Cortex of kidney (tissue), 1 donor: ENCODE data around the gene DMAC2.
"Not testable (repeated sequence)": the region's sequence is repeated elsewhere in the genome, so short reads cannot be mapped to it uniquely, and the experiment has no call there.

Experiments used
- DNase-seq: peaks from one replicate; lab custom pipeline; 2025; lab: John Stamatoyannopoulos, UW

Gene DMAC2

DNA sequence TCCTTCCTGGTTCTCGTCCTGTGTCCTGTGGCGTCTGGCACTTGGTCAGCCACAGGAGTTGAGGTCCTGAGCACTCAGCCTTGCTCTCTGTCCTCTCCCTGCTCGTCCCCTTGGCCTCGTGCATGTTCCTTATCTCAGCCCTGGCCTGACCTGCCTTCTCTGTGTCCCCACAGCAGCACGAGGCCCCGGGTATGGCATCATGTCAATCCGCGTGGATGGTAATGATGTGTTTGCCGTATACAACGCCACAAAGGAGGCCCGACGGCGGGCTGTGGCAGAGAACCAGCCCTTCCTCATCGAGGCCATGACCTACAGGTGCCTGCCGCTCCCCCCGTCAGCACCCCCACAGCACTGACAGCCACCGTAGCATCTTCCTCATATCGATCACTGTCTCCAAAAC lies 17.3 kb downstream of the DMAC2 start:
- no peak for DNase-seq

DNA sequence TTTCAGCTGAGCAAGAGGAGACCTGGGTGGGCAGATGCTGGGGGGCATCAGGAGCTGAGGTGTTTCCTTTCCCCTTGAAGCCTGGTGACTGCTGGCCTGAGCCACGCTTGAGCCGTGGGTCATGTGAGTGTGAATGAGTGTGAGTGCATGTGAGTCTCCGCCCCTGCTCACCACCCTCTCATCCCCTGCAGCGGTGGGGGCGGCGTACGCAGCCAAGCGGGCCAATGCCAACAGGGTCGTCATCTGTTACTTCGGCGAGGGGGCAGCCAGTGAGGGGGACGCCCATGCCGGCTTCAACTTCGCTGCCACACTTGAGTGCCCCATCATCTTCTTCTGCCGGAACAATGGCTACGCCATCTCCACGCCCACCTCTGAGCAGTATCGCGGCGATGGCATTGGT lies 17.7 kb downstream of the DMAC2 start:
- no peak for DNase-seq

DNA sequence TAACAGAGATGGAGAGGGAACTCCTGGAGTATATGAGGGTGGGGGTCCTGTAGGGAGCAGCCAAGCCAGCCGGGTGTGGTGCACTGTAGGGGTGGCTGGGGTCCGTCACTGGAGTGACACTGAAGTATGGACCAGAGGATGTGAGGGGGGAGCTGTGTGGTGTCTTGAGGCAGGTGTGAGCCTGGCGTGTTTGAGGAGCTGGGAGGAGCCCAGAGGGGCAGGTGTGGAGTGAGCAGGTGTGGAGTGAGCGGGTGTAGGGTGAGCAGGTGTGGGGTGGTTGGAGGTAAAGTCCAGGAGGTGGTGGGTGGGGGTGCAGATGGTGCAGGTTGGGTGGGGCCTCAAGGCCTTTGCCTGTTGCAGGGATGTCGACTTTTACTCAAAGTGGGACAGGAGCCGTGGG lies 18.4 kb downstream of the DMAC2 start:
- DNase-seq: no peak

DNA sequence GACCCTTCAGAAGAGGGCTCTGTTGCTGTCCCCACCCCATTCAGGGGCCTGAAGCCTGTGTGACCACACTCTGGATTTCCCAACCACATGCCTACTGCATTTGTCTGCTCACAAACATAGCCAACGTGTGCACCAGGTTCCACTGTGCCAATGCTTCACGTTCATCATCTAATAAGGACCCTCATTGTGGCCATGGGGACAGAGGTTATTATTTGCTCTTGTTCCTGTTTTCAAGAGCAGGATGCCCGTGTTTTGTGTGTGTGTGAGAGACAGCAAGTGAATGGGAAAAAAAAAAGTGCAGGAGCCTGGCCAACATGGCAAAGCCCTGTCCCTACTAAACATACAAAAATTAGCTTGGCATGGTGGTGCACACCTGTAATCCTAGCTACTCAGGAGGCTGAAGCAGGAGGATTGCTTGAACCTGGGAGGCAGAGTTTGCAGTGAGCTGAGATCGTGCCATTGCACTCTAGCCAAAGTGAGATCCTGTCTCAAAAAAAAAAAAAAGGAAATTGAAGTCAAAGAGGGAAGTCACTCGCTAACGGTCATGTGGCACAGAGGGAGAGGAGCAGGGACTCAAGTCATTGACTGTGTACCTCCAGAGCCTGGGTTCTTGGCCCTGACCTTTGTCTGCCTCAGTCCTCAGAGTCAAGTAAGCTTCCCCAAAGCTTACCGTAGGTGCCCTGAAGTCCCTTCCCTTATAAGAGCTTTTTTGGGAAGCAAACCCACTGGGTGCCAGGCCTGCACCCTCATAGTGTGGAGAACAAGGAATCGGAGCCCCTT lies 19.4 kb downstream of the DMAC2 start:
- no peak for DNase-seq

DNA sequence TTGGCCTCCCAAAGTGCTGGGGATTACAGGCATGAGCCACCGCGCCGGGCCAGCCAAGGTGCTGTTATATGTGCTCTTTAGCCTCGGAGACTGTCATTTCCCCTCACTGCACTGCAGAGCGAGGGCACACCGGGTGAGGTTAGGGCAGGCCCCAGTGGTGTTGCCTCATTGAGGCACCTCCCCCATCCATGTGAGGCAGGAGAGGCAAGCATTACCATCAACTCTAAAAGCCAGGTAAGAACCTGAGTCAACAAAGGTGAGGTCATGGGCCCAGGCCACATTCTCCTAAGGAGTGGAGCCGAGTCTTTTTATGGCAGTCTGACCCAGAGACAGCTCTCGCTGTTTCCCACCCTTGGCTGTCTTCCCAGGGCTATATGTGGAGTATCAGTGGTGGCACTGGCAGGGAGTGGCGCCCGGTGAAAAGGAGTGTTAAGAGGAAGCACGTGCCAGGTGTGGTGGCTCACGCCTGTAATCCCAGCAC lies 23.5 kb downstream of the DMAC2 start:
- DNase-seq: no peak

DNA sequence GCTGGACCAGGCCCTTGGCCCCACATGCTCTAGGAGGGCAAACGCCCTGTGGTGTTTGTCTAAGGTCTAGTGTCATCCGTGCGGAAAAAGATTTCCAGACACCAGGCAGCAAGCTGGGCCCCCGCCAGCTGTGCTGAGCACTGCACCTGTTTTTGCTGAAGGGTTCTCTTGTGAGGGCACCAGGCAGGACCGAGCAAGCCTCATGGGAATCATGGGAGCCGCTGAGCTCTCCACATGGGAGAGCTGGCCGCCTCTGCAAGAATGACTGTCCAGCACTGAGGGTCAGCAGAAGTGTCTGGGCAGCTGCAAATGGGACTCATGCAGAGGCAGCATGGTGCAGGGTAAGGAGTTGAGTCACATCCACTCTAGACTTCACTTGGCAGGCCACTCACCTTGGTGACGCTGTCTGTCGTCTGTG lies 24.5 kb downstream of the DMAC2 start:
- DNase-seq: no peak

DNA sequence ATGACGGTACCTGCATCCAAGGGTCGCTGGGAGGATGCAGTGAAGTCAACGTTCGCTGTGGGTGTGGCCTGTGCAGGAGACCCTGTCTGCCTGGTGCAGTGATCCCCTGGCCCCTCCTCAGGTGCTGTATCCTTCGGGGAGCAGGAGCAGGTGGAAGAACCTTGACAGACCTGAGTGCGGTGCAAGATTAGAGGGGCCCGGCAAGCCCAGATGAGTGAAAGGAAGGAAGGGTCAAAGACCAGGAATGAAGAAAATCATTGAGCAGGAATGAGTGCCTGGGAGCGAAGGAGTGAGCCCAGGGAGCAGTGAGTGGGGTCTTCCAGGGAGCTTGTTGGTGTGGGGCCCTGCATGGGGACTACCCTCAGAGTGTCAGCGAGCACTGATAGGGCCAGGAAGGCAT lies 25.3 kb downstream of the DMAC2 start:
- DNase-seq: no peak

DNA sequence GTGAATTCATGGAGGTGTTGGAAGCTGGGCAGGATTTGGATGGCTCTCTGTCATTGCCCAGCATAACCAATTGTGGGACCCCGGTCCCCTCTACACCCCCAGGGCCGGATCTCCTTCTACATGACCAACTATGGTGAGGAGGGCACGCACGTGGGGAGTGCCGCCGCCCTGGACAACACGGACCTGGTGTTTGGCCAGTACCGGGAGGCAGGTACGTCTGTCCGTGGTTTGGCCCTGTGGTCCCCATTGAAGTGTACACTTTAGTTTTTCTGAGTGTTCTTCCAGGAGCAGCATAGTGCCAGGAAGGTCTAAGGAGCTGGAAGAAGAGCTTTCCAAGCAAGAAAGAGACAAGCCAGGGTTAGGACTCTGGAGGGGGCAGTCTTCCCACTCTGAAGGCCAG lies 25.8 kb downstream of the DMAC2 start:
- no peak for DNase-seq

DNA sequence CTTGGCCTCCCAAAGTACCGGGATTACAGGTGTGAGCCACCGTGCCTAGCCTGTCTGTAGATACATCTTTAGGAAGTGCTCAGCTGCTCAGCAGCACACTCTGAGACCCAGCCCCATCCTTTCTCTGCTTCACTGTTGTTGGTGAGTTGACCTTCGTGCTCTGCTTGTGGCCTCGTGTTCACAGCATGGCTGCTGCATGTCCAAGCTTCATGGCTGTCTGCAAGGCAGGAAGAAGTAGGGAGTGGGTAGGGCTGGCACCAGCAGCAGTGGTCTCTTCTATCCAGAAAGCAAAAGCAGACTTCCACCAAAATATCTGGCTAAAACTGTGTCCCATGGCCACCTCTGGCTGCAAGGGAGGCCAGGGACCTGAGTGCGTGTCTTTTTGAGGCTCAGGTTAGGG lies 26.8 kb downstream of the DMAC2 start:
- DNase-seq: no peak

DNA sequence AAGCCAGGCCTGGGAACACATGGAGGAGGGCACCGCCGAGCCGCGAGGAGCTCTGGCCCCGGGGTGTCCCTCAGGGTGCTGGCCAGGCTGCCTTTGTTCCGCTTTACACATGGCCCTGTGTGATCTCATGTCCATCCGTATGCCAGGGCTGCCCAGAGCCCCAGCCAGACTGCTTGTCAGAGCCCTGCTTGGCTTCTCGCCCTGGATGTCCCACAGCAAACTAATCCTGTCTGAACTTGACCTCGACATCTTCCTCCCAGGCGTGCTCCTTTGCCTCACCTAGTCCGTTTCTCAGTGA lies 27.8 kb downstream of the DMAC2 start:
- DNase-seq: no peak

DNA sequence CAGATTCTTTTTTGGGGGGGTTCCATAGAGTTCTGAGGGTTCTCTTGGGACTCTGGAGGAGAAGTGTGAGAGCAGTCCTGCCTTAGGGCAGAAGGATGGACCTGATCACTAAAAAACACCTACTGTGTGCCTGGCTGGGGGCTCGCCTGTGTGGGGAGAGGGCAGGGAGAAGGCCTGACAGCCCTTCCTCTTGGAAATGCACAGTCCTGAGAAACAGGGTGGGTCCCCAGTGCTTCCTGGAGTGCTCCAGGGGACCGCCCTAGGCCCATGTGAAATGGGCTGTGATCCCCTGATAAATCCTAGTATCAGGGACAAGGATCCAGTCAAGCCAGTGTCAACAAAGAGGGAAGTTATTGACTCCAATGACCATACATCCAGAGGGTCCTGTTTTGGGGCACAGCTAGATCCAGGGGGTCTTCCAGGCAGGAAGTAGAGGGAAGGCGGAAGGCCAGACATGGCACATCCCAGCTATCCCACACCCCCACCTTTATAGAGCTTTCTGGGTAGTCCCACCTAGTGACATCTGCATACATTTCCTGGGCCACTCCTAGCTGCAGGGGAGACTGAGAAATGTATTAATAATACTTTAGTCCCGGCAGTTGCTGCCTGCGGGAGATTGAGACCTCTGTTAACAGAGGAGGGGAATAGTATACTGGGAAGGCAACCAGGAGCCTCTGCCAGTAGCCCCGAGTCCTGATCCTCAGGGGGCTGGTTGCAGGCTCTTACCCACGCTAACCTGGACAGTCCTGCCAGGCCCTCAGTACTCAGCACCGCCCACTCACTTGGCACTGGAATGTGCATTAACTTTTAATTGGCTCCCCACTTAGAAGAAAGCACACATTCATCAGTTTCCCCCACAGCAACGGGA lies 28.4 kb downstream of the DMAC2 start:
- DNase-seq: no peak

DNA sequence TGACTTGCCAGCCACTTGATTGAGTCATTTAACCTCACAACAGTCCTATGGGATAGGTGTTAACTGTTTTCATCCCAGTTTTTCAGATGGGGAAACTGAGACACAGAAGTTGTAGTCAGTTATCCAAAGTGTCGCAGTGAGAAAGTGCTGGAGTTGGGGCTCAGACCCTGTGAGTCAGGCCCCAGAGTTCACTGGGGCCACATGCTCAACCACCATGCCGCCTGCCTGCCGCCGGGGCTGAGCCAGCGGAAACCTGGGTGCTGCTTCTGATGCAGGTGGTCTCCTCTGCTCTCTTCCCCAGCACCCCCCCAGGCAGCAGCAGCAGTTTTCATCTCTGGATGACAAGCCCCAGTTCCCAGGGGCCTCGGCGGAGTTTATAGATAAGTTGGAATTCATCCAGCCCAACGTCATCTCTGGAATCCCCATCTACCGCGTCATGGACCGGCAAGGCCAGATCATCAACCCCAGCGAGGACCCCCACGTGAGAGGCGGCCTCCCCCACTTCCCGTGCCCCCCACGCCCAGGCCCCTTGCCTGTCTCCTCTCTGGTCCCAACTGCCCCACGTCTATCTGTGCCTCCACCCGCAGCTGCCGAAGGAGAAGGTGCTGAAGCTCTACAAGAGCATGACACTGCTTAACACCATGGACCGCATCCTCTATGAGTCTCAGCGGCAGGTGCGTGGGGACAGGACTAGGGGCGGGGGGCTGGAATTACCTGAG lies 29.2 kb downstream of the DMAC2 start:
- no peak for DNase-seq

DNA sequence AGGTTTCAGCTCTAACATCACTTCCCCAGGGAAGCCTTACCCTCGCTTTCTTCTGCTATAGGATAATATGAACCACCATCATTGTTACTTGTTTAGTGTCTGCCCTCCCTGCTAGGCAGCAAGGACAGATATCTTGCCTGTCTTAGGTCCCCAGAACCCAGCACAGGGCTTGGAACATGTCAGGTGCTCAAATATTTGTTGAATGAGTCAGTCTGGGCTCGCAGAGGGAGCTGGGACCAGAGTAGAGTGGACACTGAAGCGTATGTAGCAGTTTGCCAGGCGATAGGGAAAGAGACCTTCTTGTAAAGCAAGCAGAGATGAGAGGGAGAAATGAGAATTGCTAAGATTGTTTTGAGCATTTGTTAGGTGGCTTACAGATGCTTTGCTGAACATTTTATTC lies 30.4 kb downstream of the DMAC2 start:
- DNase-seq: no peak

DNA sequence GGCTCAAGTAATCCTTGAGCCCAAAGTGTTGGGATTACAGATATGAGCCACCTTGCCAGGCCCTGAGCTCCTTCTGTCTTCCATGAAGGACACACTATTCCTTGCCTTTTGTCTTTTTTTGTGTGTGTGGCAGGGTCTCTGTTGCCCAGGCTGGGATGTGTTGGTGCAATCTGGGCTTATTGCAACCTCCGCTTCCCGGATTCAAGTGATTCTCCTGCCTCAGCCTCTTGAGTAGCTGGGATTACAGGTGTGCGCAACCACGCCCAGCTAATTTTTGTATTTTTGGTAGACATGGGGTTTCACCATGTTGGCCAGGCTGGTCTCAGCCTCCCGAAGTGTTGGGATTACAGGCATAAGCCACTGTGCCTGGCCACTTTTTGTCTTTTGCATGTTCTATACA lies 30.9 kb downstream of the DMAC2 start:
- DNase-seq: not testable (repeated sequence)

DNA sequence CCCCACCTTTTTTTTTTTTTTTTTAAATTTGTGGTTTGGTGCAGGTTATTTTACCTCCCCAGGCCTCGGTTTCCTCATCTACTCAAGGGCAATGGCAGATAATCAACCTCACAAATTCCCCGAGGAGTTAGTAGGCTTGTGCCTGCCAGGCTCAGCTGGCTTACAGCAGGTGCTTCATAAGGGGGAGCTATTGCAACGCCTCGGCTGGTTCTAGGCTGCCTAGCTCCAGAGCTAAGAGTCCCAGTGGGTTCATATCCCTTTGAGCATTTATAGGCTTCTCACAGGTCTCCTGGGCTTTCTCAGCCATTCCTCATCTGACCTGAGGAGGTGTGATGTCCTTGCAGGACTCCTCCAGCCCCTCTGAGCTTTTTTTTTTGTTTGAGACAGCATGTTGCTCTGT lies 31.5 kb downstream of the DMAC2 start:
- DNase-seq: no peak

DNA sequence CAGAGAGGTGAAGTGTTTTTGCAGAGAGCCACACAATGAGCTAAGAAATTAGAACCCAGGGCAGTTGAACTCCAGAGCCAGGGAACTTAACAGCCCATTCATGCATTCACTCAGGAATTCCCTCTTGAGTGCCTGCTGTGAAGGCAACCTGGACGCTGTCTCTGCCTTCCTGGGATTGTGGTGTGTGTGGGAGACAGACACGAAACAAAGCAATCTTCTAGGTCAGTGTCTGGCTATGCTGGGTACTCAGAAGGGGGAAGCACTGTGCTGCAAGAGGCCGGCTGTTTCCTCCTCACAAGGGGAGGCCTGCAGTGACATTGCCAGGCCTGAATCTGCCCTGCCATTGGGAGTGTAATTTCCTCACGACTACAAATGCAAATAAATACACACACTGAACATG lies 32.4 kb downstream of the DMAC2 start:
- DNase-seq: no peak

DNA sequence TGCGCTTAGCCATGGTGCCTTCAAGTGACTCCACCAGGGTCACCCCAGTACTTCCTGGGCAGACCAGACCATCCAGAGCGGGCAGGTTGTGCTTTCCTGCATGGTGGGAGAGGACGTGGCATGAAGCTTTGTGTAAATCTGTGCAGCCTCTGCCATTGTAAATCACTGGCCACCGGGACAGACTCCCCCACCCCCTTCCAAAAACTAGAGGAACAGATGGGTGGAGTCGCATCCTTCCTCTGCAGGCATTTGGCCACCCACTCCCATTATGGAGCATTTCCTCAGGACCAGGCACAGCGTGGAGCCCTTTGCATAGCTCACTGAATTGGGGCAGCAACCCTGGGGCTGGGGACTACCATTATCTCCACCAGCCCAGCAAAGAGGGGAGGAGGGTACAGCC lies 33.9 kb downstream of the DMAC2 start:
- no peak for DNase-seq

DNA sequence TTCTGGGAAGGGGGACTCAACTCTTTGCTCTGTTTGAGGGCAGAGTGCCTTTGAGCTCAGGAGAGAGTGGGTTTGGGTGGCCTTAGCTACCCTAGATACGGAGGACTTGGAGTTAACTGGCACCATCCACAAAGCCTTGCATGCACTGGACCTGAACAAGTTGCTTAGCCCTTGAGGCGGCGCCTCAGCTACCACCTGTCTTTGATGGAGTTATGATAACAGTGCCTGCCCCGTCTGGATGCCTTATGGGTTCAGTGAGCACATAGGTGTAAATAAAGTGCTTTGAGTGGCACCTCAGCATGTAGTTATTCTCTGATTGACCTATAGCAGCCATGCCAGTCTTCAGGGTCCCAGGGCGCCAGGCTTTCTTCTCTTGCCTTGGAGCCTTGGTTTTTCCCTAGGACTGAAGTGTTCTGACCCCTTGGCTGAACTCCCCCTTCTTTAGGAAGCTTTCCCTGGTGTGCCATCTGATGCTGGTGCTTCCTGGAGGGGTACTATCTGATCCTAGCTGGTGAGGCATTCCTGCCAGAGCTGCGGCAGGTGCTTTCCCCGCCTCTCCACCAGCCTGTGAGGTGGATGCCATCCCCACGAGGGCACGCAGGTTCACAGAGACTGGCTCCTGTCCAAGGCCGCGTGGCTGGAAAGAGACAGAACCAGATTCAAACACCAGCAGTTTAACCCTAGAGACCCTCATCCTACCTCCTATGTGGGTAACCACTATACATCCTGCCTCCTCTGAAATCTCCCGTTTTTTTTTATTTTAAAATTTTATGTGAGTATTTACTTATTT lies 36.3 kb downstream of the DMAC2 start:
- DNase-seq: no peak

DNA sequence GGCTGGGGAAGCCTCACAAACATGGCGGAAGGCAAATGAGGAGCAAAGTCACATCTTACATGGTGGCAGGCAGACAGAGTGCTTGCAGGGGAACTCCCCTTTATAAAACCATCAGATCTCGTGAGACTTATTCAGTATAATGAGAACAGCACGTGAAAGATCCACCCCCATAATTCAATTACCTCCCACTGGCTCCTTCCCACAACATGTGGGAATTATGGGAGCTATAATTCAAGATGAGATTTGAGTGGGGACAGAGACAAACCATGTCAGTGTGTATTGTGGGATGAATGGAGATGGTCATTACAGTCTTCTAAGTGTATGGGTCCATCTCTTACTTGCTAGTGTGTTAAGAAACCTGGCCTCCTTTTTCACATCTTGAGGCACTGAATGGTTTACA lies 37.7 kb downstream of the DMAC2 start:
- DNase-seq: no peak

DNA sequence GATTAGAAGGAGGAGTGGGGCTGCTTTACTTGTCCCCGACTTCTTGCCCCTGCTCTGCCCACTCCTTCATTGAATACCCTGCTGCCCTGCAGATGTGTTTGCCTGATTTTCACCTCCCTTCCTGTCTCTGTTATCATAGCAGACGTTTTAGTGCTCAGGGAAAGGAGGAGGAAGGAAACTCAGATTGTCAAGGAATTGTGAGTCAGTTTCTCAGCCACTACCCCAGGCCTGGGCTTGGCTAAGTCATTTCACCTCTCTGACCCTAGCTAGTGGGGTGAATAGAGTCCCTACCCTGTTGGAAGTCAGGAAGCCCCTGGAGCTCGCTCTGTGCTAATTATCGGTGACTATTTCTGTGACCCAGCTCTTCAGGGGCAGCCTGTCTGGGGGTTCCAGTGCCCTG lies 38.2 kb downstream of the DMAC2 start:
- DNase-seq: no peak

DNA sequence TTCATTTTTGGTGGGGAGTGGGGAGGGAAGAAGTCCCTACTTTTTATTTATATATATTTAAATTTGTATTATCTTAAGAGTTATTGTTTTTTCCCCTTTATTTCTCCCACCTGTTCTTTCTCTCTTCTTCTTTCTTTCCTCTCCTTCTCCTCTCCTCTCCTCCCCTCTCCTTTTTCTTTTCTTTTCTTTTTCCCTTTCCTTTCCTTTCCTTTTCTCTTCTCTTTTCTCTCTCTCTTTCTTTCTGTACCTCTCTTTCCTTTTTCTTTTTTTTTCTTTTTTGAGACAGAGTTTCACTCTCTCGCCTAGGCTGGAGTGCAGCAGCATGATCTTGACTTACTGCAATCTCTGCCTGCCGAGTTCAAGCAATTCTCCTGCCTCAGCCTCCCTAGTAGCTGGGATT lies 40.2 kb downstream of the DMAC2 start:
- no peak for DNase-seq

DNA sequence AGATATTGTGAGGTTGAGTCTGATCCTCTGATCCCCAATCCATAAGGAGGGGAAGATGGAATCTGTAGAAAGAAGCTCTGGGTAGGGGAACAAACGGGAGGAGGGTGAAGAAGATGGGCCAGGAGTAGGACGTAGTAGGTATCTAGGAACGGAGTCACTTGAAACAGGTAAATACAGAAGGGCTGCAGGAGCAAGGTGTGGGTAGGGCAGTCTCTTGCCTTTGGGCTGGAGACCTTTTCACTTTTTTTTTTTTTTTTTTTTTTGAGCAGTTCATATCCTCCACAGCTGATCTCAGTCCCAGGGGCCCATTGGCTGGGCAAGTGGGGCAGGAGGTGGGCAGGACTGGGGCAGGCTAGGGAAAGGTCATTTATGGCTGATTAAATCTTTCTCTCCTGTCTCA lies 40.6 kb downstream of the DMAC2 start:
- DNase-seq: no peak
